Glomerular visceral epithelial cell (primary cell): ENCODE measurements around the gene GAN.

Experiments
- DNase-seq: peaks from one replicate; pipeline ENCODE4 v3.0.0-alpha.2; 2016; ENCODE audit errors: extremely low spot score

Gene GAN

GRCh38 chr16:81429045-81429521 lies 114.3 kb downstream of the GAN start:
- DNase-seq, result no peak

DNA sequence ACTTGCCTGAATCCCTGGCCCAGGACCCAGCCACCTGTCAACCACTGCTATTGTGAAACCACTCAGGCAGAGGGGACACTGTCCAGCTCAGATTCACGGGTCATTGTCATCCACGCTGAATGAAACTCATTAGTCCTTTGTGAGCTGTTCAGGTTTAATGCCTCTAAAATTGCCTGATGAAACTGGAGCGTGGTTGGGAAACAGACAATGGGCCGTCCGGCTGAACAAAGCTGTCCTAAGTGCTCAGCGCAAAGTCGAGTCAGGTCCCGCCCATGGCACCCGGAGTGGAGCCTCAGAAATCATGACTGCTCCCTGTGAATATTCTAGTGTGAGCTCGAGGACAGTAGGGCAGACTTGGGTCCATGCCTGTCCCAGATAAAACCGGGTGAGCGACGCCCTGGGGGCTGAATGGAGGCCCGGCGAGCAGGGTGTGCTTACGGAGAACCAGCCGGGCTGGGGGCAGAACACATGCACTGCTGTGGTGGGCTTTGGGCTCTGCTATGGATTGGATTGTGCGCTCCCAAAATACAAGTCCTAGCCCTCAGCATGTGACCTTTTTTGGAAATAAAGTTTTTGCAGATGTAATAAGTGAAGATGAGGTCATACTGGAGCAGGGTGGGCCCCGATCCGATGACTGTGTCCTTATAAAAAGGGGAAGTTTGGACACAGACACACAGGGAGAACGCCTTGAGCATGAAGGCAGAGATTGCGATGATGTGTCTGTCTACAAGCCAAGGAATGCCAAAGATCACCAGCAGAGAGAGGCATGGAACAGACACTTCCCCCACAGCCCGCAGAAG lies 117.0 kb downstream of the GAN start:
- peak; percentile 66 for DNase-seq

- DNase-seq, result no peak
Measured at GRCh38 chr16:81432937-81433557, 118.3 kb downstream of the GAN start.

GRCh38 chr16:81435103-81435502 lies 120.3 kb downstream of the GAN start:
- DNase-seq, result no peak

GRCh38 chr16:81435567-81435966 lies 120.8 kb downstream of the GAN start:
- no peak for DNase-seq

- no peak for DNase-seq
Measured at GRCh38 chr16:81436386-81436785, 121.6 kb downstream of the GAN start.

DNA sequence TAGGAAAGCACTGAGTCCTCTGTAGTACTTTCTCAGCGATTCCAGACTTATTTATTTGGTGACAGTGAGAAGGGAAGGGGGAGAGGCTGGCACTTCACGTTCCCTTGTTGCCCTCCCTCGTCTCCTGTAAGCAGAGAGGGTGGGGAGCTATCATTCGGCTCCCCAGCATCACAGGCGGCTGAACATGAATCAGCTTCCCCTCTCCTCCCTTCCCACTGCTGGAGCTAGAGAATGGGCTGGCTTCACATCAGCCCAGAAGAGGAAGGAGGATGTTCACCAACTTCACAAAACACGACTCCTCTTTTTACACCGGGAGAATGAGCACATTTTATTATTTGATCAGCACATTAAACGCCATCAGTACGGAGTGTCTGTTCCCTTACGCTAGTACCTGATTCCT lies 123.1 kb downstream of the GAN start:
- no peak for DNase-seq
